EH (cell line): Measurements from ENCODE around the gene ENPP1.

ENCODE experiments used
- DNase-seq: peaks from one replicate; pipeline ENCODE4 v3.0.0-alpha.2; 2015; ENCODE audit warnings: low read depth

The ENPP1 gene

DNA sequence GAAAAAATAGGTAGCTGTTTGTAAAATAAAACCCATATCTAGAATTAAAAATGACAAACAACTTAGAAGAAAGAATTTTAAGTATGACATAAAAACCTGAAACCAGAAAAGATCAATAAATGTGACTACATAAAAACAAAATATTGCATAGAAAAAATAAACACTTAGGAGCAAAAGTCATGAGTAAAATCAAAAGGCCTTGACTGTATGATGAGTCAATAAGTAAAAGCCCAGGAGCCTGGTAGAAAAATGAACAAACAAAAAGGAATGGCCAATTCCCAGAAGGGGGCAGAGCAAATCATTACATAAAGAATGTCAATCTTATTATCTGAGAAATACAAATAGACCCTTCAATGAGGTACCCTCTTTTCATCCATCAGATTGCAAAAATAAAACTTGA is 20.7 kb upstream of the ENPP1 start:
- DNase-seq = peak; percentile 35

DNA sequence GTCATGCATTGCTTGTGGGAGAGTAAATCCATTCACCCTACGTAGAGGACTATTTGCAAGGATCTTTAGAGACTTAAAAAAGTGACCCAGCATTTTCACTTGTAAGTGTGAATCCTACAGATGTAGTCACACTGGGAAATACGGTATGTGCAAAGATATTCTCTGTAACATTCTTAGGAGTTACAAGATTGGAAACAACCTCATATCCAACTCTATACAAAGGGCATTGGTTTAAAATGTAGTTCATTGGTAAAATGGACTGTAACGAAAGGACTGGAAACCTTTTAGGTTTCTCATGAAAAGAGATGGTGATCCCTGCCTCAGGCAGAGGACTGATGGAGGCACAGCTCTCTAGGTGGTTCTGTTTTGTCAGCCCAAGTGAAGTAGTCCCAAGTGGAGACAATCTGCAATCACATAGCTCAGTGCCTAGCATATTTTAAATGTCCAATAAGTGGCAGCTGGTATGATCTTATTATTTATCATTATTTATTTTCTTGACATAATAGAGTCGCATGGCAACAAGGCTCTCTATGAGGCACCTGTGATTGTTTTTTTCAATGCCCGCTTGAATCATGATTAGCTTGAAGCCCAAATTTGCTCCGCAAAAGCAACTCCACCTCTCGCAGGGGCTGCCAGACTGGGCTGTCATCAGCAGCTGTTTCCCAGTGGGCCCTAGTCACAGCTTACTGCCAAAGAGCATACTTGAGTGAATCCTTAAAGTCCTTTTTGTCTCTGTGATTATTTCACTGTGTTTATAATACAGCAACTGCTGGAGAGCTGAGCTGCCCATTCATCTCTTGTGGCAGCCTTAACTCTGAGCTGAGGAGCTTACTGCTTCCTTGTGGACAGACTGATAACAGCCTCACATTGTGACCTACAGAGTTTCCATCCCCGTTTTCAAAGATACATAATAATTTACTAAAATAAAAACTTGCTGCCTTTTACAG is 19.8 kb upstream of the ENPP1 start:
- peak; percentile 62 for DNase-seq

DNA sequence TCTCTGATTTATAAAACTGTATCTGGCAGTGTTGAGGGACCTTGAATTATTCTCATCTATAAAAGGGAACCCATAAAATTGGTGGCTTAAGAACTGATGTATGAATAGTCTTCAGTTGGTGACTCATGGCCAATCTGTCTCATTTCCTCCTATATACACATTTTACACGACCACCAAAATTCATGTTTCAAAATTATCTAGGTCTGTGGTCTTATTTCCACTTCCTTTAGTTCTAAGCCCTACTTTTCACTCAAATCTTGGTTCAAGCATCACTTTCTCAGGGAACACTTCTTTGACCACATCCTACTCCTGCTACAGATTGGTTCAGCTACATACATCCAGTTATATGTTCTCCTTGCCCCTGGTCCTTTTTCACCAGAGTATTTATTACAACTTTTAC is 18.6 kb upstream of the ENPP1 start:
- peak; percentile 36 for DNase-seq

GRCh38 chr6:131791476-131791875 is 16.3 kb upstream of the ENPP1 start:
- DNase-seq = no peak

- peak; percentile 42 for DNase-seq
Observed at GRCh38 chr6:131792091-131792496, 15.7 kb upstream of the ENPP1 start.

DNA sequence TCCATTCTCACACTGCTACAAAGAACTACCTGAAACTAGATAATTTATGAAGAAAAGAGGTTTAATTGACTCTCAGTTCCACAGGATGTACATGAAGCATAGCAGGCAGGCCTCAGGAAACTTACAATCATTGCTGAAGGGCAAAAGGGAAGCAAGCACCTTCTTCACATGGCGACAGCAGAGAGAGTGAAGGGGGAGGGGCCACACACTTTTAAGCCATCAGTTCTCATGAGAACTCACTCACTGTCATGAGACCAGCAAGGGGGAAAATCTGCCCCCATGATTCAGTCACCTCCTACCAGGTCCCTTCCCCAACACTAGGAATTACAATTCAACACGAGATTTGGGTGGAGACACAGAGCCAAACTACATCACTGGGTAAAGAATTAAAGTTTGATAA is 12.5 kb upstream of the ENPP1 start:
- no peak for DNase-seq

GRCh38 chr6:131802347-131802746 is 5.5 kb upstream of the ENPP1 start:
- no peak for DNase-seq

DNA sequence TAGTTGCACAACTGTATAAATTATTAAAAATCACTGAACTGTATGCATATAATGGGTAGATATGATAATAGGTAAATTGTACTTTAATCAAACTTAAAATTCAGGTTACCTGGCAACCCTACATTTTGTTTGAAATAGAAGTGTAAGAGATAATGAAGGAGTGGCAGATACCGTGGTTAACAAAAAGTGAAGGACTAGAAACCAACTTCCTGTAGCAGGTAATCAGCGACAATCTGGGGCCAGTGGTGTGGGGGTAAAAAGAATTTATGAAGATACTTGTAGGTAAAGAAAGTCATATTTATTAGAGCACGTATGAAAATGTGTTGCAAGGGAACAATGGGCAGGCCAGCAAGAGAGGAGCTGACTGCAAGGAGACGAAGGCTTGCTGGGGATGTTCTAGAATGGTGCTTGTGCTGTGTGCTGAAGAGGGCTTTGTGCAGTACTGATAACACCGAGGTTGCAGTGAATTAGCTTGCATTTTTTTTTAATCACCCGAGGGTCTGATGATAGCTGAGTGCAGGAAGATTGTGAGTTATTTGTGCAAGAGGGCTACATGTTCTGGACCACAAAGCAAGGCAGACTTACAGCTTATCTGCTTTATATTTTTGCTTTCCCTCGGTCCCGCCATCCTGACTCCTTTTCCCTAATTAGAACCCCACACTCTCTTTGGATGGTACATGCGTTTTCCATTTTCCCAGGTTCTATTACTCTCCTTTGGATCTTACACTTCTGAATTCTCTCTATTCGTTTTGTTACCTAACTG is 4.6 kb upstream of the ENPP1 start:
- no peak for DNase-seq

DNA sequence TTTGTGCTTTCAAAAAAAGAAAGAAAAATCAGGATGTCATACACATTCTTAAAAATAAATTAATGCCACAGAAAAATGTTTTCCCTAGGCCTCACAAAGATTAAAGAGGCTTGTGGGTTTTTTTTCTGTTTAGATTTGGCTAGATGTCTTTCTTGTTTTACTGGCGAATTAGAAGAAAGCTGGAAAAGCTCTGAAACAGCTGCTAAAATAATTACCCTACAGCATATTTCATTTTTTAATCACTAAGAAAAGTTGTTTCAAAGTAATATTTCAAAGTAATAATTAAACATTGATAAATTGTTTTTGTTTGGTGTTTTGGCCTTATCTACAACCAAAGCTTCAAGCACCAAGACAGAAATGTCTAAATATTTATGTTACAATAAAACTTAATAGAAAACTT is 3.7 kb upstream of the ENPP1 start:
- peak; percentile 45 for DNase-seq

DNA sequence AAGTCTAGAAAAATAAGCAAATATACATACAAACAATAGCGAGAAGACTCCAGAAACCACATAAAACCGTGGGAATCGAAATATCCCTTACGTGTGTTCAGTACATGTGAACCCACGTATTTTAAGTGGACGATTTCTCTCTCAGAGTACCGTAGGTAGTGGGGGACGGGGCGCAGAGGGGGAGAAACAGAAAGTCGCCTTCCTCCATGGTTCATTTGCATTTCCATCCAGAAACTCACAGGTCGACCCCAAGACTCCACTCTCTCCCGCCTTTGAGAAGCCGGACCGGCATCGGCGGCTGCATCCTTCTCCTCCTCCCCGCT is 538 bp upstream of the ENPP1 start:
- no peak for DNase-seq

DNA sequence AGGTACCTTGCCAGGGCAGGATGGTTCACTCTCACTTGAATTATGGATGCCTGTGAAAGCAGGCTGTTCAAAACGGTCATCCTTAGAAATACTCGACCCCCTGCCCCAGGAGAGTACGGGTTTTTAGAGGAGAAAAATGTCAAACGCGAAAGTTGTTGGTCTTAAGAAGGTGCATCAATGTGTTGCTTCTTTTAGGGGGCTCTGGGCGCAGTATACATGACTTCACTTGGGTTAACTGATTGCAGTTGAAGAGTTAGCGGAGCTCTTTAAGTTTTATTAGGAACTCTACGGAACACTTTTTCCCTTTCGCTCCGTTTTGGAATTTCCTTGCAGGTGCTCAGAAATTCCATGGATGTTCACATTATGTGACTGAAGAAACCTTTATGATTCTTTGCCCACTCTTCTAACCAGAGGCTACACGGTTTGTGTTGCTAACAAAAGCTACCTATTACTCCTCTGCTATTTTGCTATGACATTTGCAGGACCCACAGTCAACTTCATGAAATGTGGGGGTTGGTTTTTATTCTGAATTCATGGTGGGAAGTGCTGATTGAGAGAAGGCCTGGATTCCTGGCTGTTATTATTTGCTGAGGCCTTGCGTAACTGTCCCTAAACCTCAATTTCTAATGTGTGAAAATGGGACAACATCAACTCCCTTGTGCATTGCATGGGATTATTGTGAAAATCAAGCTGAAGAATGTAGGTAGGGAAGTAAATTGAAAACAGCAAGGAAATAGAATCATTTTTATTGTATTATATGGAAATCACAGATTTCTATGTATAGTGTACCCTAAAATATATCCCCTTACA is 845 bp downstream of the ENPP1 start:
- DNase-seq = no peak

DNA sequence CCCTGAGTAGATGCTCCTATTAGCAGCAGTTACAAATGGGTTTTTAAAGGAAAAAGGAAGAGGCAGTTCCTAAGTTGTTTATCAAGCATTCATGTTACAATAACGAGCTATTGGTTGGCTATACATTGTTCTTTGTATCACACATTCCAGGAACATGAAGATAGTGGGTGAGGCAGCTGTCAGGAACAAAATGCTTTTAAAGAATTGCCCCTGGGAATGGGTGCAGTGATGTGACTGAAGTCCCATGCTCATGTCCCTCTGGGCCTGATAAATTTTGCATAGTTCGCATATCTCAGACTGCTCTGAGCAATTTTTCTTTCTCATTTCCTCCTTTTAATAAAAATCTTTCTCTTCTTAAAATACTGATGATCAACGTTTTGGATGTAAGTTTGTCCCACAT is 3.7 kb downstream of the ENPP1 start:
- peak; percentile 20 for DNase-seq

DNA sequence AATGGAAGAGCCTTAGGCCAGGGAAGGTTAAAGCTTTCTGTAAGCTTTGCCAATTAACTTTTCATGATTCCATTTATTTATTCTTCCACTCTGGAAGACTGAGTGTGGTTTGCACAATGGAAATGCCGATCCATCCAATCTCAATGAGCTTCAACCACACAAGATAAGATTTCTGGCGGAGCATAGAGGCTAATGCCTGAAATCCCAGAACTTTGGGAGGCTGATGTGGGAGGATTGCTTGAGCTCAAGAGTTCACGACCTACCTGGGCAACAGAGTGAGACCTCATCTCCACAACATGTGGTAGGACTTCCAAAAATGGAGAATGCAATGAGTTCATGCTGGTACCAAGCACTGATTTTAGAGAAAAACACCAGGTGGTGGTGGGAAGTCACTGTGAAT is 6.2 kb downstream of the ENPP1 start:
- no peak for DNase-seq

DNA sequence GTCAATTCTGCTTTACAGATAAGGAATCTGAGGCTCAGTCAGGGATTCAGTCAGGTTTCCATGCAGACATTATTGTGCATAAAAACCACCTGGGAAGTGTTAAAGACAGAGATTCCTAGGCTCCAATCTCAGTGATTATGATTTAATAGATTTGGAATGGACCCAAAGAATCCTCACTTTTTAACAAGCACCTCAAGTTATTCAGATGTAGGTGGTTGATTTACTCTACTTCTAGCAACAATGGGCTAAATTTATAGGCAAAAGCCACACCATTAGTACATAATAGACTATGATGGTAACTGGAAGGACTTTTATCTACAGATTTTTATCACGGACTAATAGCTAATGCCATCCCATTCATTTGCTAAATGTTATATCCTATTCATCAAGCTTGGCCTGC is 9.0 kb downstream of the ENPP1 start:
- no peak for DNase-seq

DNA sequence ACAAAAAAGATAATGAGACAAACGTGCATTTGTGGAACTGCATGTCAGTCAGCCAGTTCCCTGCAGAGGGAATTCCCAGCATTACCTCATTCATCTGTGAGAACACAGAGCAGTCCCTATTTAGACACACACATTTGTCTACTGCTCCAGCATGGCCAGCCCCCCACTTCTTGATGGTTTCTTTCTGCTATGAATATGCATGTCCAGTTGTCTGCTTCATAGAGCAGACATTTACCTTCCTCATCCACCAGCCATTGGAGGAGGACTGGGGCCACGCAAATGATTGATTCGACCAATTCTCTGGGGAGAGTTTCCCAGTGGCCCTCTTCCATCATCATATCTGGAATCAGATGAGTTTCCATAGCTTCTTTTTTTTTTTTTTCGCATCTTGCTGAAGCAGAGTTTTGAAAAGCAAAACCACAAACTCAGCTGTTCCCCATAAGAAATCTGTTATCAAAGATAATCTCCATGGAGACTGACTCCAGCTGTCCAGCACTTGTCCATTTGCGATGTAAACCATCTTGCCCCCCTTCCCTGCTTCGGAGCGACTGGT is 11.8 kb downstream of the ENPP1 start:
- DNase-seq = peak; percentile 82

- no peak for DNase-seq
Observed at GRCh38 chr6:131821010-131821807, 13.4 kb downstream of the ENPP1 start.

GRCh38 chr6:131822119-131822518 is 14.3 kb downstream of the ENPP1 start:
- DNase-seq = no peak

- DNase-seq = peak; percentile 88
Observed at GRCh38 chr6:131823276-131823902, 15.6 kb downstream of the ENPP1 start.

- DNase-seq = peak; percentile 51
Observed at GRCh38 chr6:131825946-131826345, 18.1 kb downstream of the ENPP1 start.

DNA sequence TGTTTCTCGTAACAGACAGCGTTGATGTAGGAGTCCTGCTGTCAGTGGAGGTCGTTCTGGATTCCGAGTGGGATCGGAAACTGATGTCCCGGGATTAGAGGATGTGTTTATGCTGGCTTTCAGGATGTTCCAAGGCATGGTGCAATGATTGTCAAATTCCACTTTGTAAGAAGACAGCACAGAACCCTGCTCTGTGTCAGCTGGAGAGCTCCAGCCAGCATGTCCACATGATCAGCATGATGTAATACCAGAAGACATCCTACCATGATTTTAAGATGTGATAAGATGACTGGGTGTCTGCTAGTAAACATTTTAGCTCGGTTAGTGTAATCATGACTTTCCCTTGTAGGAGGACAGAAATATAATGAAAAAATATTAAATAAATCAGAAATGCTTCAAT is 20.3 kb downstream of the ENPP1 start:
- DNase-seq = peak; percentile 87

GRCh38 chr6:131828951-131829350 is 21.1 kb downstream of the ENPP1 start:
- peak; percentile 50 for DNase-seq
